Activated naive CD8-positive, alpha-beta T cell treated with anti-CD3 and anti-CD28 coated beads for 36 hours (primary cell): Measurements from ENCODE around the gene CDK11B. TPM values are rescaled to one million over a fixed set of nuclear protein-coding genes. Genes with fewer than 3 reads are reported as not detected.
A peak's percentile ranks its signal among the peaks of the same experiment; 100 is the strongest.
"Not testable (repeated sequence)": the region's sequence is repeated elsewhere in the genome, so short reads cannot be mapped to it uniquely, and the experiment has no call there.

ENCODE experiments used
- DNase-seq: peaks from one replicate; pipeline ENCODE4 v3.0.0; 2021
- H3K27ac Mint-ChIP-seq: one replicate; pipeline ENCODE4 v1.8.0; 2022; ENCODE audit warnings: mild to moderate bottlenecking, moderate library complexity, mixed read lengths
- H3K27me3 Mint-ChIP-seq: one replicate; pipeline ENCODE4 v1.8.0; 2022; ENCODE audit warnings: mild to moderate bottlenecking, mixed read lengths
- H3K36me3 Mint-ChIP-seq: one replicate; pipeline ENCODE4 v1.8.0; 2021; ENCODE audit warnings: mild to moderate bottlenecking, mixed read lengths
- H3K4me1 Mint-ChIP-seq: one replicate; pipeline ENCODE4 v1.8.0; 2021; ENCODE audit warnings: mixed read lengths
- H3K4me3 Mint-ChIP-seq: one replicate; pipeline ENCODE4 v1.8.0; 2022; ENCODE audit warnings: mild to moderate bottlenecking, moderate library complexity, mixed read lengths
- H3K9me3 Mint-ChIP-seq: one replicate; pipeline ENCODE4 v1.8.0; 2022; ENCODE audit warnings: mixed read lengths
- total RNA-seq, 2 experiments: library from RNA; stranded (reverse); gene quantifications; one replicate each; pipeline ENCODE4 v1.2.3, GENCODE V29; 2021

Gene CDK11B
- 10 to 100 TPM; 42.2 to 43.3 TPM for total RNA-seq

GRCh38 chr1:1658583-1659549 is at the start of gene CDK11B:
CDK11B (minus strand) TSS chr1:1659004; CDS start chr1:1657485, 1,519 bp downstream.
- Mint-ChIP-seq H3K4me3 (peak within 1 kb of the TSS; percentile 89), H3K27ac (peak within 1 kb of the TSS; percentile 96)
- DNase-seq = peak; percentile 97
- not testable (repeated sequence) for H3K9me3 Mint-ChIP-seq, H3K4me1 Mint-ChIP-seq, H3K36me3 Mint-ChIP-seq, H3K27me3 Mint-ChIP-seq

- not testable (repeated sequence) for H3K4me3 Mint-ChIP-seq, H3K4me1 Mint-ChIP-seq, H3K36me3 Mint-ChIP-seq, DNase-seq, H3K9me3 Mint-ChIP-seq, H3K27me3 Mint-ChIP-seq, H3K27ac Mint-ChIP-seq
Observed at GRCh38 chr1:1707897-1708296, 49.1 kb upstream of the CDK11B start.

- H3K27ac Mint-ChIP-seq, H3K27me3 Mint-ChIP-seq, H3K36me3 Mint-ChIP-seq, H3K9me3 Mint-ChIP-seq, H3K4me3 Mint-ChIP-seq, DNase-seq, H3K4me1 Mint-ChIP-seq: not testable (repeated sequence)
Observed at GRCh38 chr1:1707241-1707640, 48.4 kb upstream of the CDK11B start.

- not testable (repeated sequence) for DNase-seq, H3K27me3 Mint-ChIP-seq, H3K36me3 Mint-ChIP-seq, H3K27ac Mint-ChIP-seq, H3K4me1 Mint-ChIP-seq, H3K4me3 Mint-ChIP-seq, H3K9me3 Mint-ChIP-seq
Observed at GRCh38 chr1:1705623-1706022, 46.8 kb upstream of the CDK11B start.

- not testable (repeated sequence) for H3K4me3 Mint-ChIP-seq, H3K36me3 Mint-ChIP-seq, H3K4me1 Mint-ChIP-seq, DNase-seq, H3K27ac Mint-ChIP-seq, H3K9me3 Mint-ChIP-seq, H3K27me3 Mint-ChIP-seq
Observed at GRCh38 chr1:1704284-1704957, 45.6 kb upstream of the CDK11B start.

- Mint-ChIP-seq H3K27ac (no peak overlapping the region), H3K9me3 (no peaks in the 10 kb centered on the region), H3K4me3 (no peak overlapping the region), H3K36me3 (peaks cover 4% of the 10 kb centered on the region), H3K27me3 (no peaks in the 10 kb centered on the region), H3K4me1 (no peaks in the 10 kb centered on the region)
- no peak for DNase-seq
Observed at GRCh38 chr1:1703796-1704195, 45.0 kb upstream of the CDK11B start.

- H3K27me3 Mint-ChIP-seq, H3K4me1 Mint-ChIP-seq, H3K27ac Mint-ChIP-seq, H3K4me3 Mint-ChIP-seq, H3K36me3 Mint-ChIP-seq, DNase-seq, H3K9me3 Mint-ChIP-seq: not testable (repeated sequence)
Observed at GRCh38 chr1:1702506-1702905, 43.7 kb upstream of the CDK11B start.

GRCh38 chr1:1700557-1700956 is 41.8 kb upstream of the CDK11B start:
- H3K4me1 Mint-ChIP-seq, H3K9me3 Mint-ChIP-seq, H3K36me3 Mint-ChIP-seq, DNase-seq, H3K27ac Mint-ChIP-seq, H3K4me3 Mint-ChIP-seq, H3K27me3 Mint-ChIP-seq: not testable (repeated sequence)

- DNase-seq, H3K4me1 Mint-ChIP-seq, H3K36me3 Mint-ChIP-seq, H3K27me3 Mint-ChIP-seq, H3K4me3 Mint-ChIP-seq, H3K9me3 Mint-ChIP-seq, H3K27ac Mint-ChIP-seq: not testable (repeated sequence)
Observed at GRCh38 chr1:1700067-1700466, 41.3 kb upstream of the CDK11B start.

- not testable (repeated sequence) for H3K36me3 Mint-ChIP-seq, H3K4me3 Mint-ChIP-seq, H3K4me1 Mint-ChIP-seq, H3K27me3 Mint-ChIP-seq, H3K9me3 Mint-ChIP-seq, H3K27ac Mint-ChIP-seq, DNase-seq
Observed at GRCh38 chr1:1699061-1699460, 40.3 kb upstream of the CDK11B start.

- not testable (repeated sequence) for H3K4me3 Mint-ChIP-seq, H3K9me3 Mint-ChIP-seq, H3K36me3 Mint-ChIP-seq, H3K27ac Mint-ChIP-seq, H3K4me1 Mint-ChIP-seq, H3K27me3 Mint-ChIP-seq, DNase-seq
Observed at GRCh38 chr1:1697358-1698183, 38.8 kb upstream of the CDK11B start.

GRCh38 chr1:1696431-1697357 is 37.9 kb upstream of the CDK11B start:
- H3K4me1 Mint-ChIP-seq, H3K27ac Mint-ChIP-seq, DNase-seq, H3K27me3 Mint-ChIP-seq, H3K4me3 Mint-ChIP-seq, H3K36me3 Mint-ChIP-seq, H3K9me3 Mint-ChIP-seq: not testable (repeated sequence)

- H3K27me3 Mint-ChIP-seq, H3K4me1 Mint-ChIP-seq: not testable (repeated sequence)
Observed at GRCh38 chr1:1692714-1693647, 34.2 kb upstream of the CDK11B start, which contains the start of gene SLC35E2B. SLC35E2B (minus strand) TSS chr1:1692795; CDS start chr1:1676699, 16,096 bp downstream.

More at GRCh38 chr1:1692714-1693647, 34.2 kb upstream of the CDK11B start, which contains the start of gene SLC35E2B:
- Mint-ChIP-seq H3K27ac (peak within 1 kb of the TSS; percentile 85), H3K4me3 (peak within 1 kb of the TSS; percentile 72)
- H3K9me3 Mint-ChIP-seq, H3K36me3 Mint-ChIP-seq: not testable (repeated sequence)
- peak; percentile 93 for DNase-seq
